DND-41 (cell line): ENCODE data around the gene CIDEC.

Experiments
- ATAC-seq: fragments of 200-7000 bp; cut with Tn5 transposase; 3 replicates; pipeline ENCODE4 v1.9.1; 2021; ENCODE audit warnings: low read depth; ENCODE audit not compliant: insufficient read depth
- DNase-seq: peaks from one replicate; pipeline ENCODE4 v3.0.0-alpha.2; 2020
- H2AFZ ChIP-seq: 2 replicates; pipeline ENCODE4 v1.6.0; 2012; ENCODE audit warnings: low read depth, low read length
- H3K27ac ChIP-seq: 2 replicates; pipeline ENCODE4 v1.5.1; 2012; ENCODE audit warnings: low read length, inconsistent platforms
- H3K27me3 ChIP-seq: fragments of 200-600 bp; sonication (generic); 2 replicates; pipeline ENCODE4 v1.6.0; 2012; ENCODE audit warnings: low read length, mild to moderate bottlenecking, inconsistent platforms; ENCODE audit not compliant: insufficient read depth, poor library complexity
- H3K36me3 ChIP-seq: 2 replicates; pipeline ENCODE4 v1.5.1; 2012; ENCODE audit warnings: low read length, inconsistent platforms; ENCODE audit not compliant: insufficient read depth
- H3K4me1 ChIP-seq: 2 replicates; pipeline ENCODE4 v1.5.1; 2012; ENCODE audit warnings: mild to moderate bottlenecking, low read length; ENCODE audit not compliant: insufficient read depth
- H3K4me2 ChIP-seq: 2 replicates; pipeline ENCODE4 v1.6.0; 2012; ENCODE audit warnings: mild to moderate bottlenecking, moderate library complexity, low read length, inconsistent platforms; ENCODE audit not compliant: insufficient read depth
- H3K4me3 ChIP-seq, 2 experiments: fragments of 200-600 bp in 1 of 2; shearing (Covaris generic) in 1 of 2; 2 replicates each; pipeline ENCODE4 v1.5.1; 2012 to 2016; ENCODE audit warnings: inconsistent platforms in 2 of 2, low read length in 2 of 2, mild to moderate bottlenecking in 2 of 2, low read depth in 1 of 2, moderate library complexity in 1 of 2
- H3K79me2 ChIP-seq: 2 replicates; pipeline ENCODE4 v1.6.0; 2012; ENCODE audit warnings: low read length, inconsistent platforms; ENCODE audit not compliant: insufficient read depth
- H3K9ac ChIP-seq: 2 replicates; pipeline ENCODE4 v1.6.0; 2012; ENCODE audit warnings: low read depth, mild to moderate bottlenecking, inconsistent platforms, low read length, moderate library complexity
- H3K9me3 ChIP-seq: 2 replicates; pipeline ENCODE4 v1.5.1; 2012; ENCODE audit warnings: low read length, moderate library complexity, mild to moderate bottlenecking, inconsistent platforms; ENCODE audit not compliant: insufficient read depth, severe bottlenecking
- H4K20me1 ChIP-seq: 2 replicates; pipeline ENCODE4 v1.6.0; 2012; ENCODE audit warnings: low read length; ENCODE audit not compliant: insufficient read depth
- EZH2 ChIP-seq: IDR thresholded peaks from 3 replicates; pipeline ENCODE4 v1.6.1; 2012; ENCODE audit warnings: borderline replicate concordance, low read depth, mild to moderate bottlenecking, moderate library complexity, low read length, inconsistent platforms; ENCODE audit not compliant: severe bottlenecking
- TF ChIP-seq, protein P1 (sequence below): IDR thresholded peaks from 2 replicates; pipeline ENCODE4 v1.5.1; 2012; ENCODE audit warnings: borderline replicate concordance, low read length, moderate library complexity, mild to moderate bottlenecking; ENCODE audit not compliant: poor library complexity, severe bottlenecking; ENCODE audit errors: extremely low read depth

CIDEC gene

GRCh38 chr3:9915254-9916141 lies 35.4 kb upstream of the CIDEC start:
- Histone ChIP-seq H3K4me3 (peak overlapping the region in 1 of 2 experiments; percentile 31; a peak in 2 of 4 replicates), H3K4me2 (peak overlapping the region; percentile 61)

GRCh38 chr3:9914559-9915253 lies 34.7 kb upstream of the CIDEC start:
- no peaks in the 10 kb centered on the region for H4K20me1 ChIP-seq
- H3K36me3 ChIP-seq: no peaks in the 10 kb centered on the region
- H3K4me2 ChIP-seq: no peak overlapping the region
- H3K27me3 ChIP-seq: peaks cover 6% of the 10 kb centered on the region
- H3K4me3 ChIP-seq: no peak overlapping the region
- no peak overlapping the region for H3K9ac ChIP-seq
- no peaks in the 10 kb centered on the region for H3K9me3 ChIP-seq
- DNase-seq (no peak), ATAC-seq (no peak)
- H2AFZ ChIP-seq: no peak overlapping the region
- no peak overlapping the region for H3K27ac ChIP-seq
- TF ChIP-seq, protein P1, sequence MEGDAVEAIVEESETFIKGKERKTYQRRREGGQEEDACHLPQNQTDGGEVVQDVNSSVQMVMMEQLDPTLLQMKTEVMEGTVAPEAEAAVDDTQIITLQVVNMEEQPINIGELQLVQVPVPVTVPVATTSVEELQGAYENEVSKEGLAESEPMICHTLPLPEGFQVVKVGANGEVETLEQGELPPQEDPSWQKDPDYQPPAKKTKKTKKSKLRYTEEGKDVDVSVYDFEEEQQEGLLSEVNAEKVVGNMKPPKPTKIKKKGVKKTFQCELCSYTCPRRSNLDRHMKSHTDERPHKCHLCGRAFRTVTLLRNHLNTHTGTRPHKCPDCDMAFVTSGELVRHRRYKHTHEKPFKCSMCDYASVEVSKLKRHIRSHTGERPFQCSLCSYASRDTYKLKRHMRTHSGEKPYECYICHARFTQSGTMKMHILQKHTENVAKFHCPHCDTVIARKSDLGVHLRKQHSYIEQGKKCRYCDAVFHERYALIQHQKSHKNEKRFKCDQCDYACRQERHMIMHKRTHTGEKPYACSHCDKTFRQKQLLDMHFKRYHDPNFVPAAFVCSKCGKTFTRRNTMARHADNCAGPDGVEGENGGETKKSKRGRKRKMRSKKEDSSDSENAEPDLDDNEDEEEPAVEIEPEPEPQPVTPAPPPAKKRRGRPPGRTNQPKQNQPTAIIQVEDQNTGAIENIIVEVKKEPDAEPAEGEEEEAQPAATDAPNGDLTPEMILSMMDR: no peak
- TF ChIP-seq EZH2: no peak
- no peaks in the 10 kb centered on the region for H3K79me2 ChIP-seq
- H3K4me1 ChIP-seq: peaks cover 21% of the 10 kb centered on the region

More at GRCh38 chr3:9915254-9916141, 35.4 kb upstream of the CIDEC start:
- TF ChIP-seq, protein P1: no peak
- TF ChIP-seq EZH2: peak; percentile 58
- Histone ChIP-seq H3K27ac (no peak overlapping the region), H3K27me3 (peaks cover 6% of the 10 kb centered on the region), H2AFZ (peak overlapping the region; percentile 53), H3K9me3 (no peaks in the 10 kb centered on the region), H3K9ac (peak overlapping the region; percentile 35; the same call in 1 of the 2 replicates), H4K20me1 (no peaks in the 10 kb centered on the region), H3K4me1 (peaks cover 21% of the 10 kb centered on the region), H3K36me3 (no peaks in the 10 kb centered on the region), H3K79me2 (no peaks in the 10 kb centered on the region)
- DNase-seq (no peak), ATAC-seq (peak; percentile 39)

GRCh38 chr3:9914011-9914410 lies 34.0 kb upstream of the CIDEC start:
- Histone ChIP-seq H3K4me2 (no peak overlapping the region), H3K9ac (no peak overlapping the region), H3K36me3 (no peaks in the 10 kb centered on the region), H3K27me3 (peaks cover 6% of the 10 kb centered on the region), H4K20me1 (no peaks in the 10 kb centered on the region), H3K79me2 (no peaks in the 10 kb centered on the region), H3K9me3 (no peaks in the 10 kb centered on the region), H3K4me1 (peaks cover 21% of the 10 kb centered on the region), H2AFZ (no peak overlapping the region), H3K27ac (no peak overlapping the region), H3K4me3 (no peak overlapping the region)
- ATAC-seq (no peak), DNase-seq (no peak)
- no peak for TF ChIP-seq EZH2
- TF ChIP-seq, protein P1: no peak
